ENCODE measurements around the gene CSK.

Gene CSK

GRCh38 chr15:74781431-74782258 is at the start of gene CSK:
Gene CSK (plus strand): TSS chr15:74782080. CDS start chr15:74798298, 16,218 bp downstream.
- DNase-seq (ENCODE audit: low spot score) = peak; percentile 81

GRCh38 chr15:74732846-74733245 is 49.0 kb upstream of the CSK start:
- DNase-seq (ENCODE audit: low spot score) = no peak

- no peak for DNase-seq (ENCODE audit: low spot score)
Observed at GRCh38 chr15:74733269-74733668, 48.6 kb upstream of the CSK start.

GRCh38 chr15:74735305-74735704 is 46.6 kb upstream of the CSK start:
- DNase-seq (ENCODE audit: low spot score) = no peak

- peak; percentile 5 for DNase-seq (ENCODE audit: low spot score)
Observed at GRCh38 chr15:74738239-74738638, 43.6 kb upstream of the CSK start.

GRCh38 chr15:74742422-74742821 is 39.5 kb upstream of the CSK start:
- no peak for DNase-seq (ENCODE audit: low spot score)

- DNase-seq (ENCODE audit: low spot score) = no peak
Observed at GRCh38 chr15:74746389-74746788, 35.5 kb upstream of the CSK start.

- DNase-seq (ENCODE audit: low spot score) = no peak
Observed at GRCh38 chr15:74748322-74748946, 33.4 kb upstream of the CSK start, which contains the start of gene CYP1A2. Gene CYP1A2 (plus strand): TSS chr15:74748845. CDS start chr15:74749739, 894 bp downstream.

GRCh38 chr15:74749832-74750231 is 32.0 kb upstream of the CSK start:
- no peak for DNase-seq (ENCODE audit: low spot score)

GRCh38 chr15:74750751-74751150 is 31.1 kb upstream of the CSK start:
- DNase-seq (ENCODE audit: low spot score) = no peak

GRCh38 chr15:74752011-74752410 is 29.9 kb upstream of the CSK start:
- DNase-seq (ENCODE audit: low spot score) = no peak

- no peak for DNase-seq (ENCODE audit: low spot score)
Observed at GRCh38 chr15:74752531-74752930, 29.3 kb upstream of the CSK start.

- no peak for DNase-seq (ENCODE audit: low spot score)
Observed at GRCh38 chr15:74754593-74755215, 27.2 kb upstream of the CSK start.

GRCh38 chr15:74758736-74759135 is 23.1 kb upstream of the CSK start:
- DNase-seq (ENCODE audit: low spot score) = no peak

GRCh38 chr15:74762791-74763150 is 19.1 kb upstream of the CSK start:
- no peak for DNase-seq (ENCODE audit: low spot score)

- no peak for DNase-seq (ENCODE audit: low spot score)
Observed at GRCh38 chr15:74763416-74763815, 18.5 kb upstream of the CSK start.

- DNase-seq (ENCODE audit: low spot score) = no peak
Observed at GRCh38 chr15:74767167-74768098, 14.4 kb upstream of the CSK start.

GRCh38 chr15:74768099-74768770 is 13.6 kb upstream of the CSK start:
- DNase-seq (ENCODE audit: low spot score) = no peak

GRCh38 chr15:74768771-74769342 is 13.0 kb upstream of the CSK start:
- DNase-seq (ENCODE audit: low spot score) = peak; percentile 66

- DNase-seq (ENCODE audit: low spot score) = no peak
Observed at GRCh38 chr15:74769463-74770025, 12.3 kb upstream of the CSK start.

Measured in activated CD4-positive, alpha-beta T cell treated with anti-CD3 and anti-CD28 coated beads, Interleukin-2, Interleukin-4, amounts not matched to agents 100 ng/mL and 50 ng/mL, durations not matched to agents 16 hours and 8 hours (primary cell).